ENCODE data around the gene MOB4.

The MOB4 gene

GRCh38 chr2:197601726-197602125 lies 85.9 kb downstream of the MOB4 start:
- Histone ChIP-seq H3K36me3 (no peaks in the 10 kb centered on the region), H3K4me3 (ENCODE audit: low read depth, low read length) (no peak overlapping the region), H3K4me1 (no peaks in the 10 kb centered on the region), H3K9me3 (peaks cover 5% of the 10 kb centered on the region; the same call in 1 of the 2 replicates), H3K27me3 (no peaks in the 10 kb centered on the region)
- TF ChIP-seq CTCF (IDR thresholded peaks at IDR 0.05; ENCODE audit: low read depth, low read length) = no peak
- DNase-seq = no peak
